K562 (cell line): ENCODE results near the gene CNTRL. TPM values are rescaled to one million over a fixed set of nuclear protein-coding genes. Genes with fewer than 3 reads are reported as not detected.

ENCODE experiments used
- ATAC-seq: fragments of 200-7000 bp; cut with Tn5 transposase; 3 replicates; pipeline ENCODE4 v1.9.1; 2020; ENCODE audit warnings: moderate library complexity
- BruUV-seq: library from RNA; stranded (reverse); fragments of 400-500 nt; replicated peaks from 2 replicates; lab custom pipeline; 2021; lab: Mats Ljungman, UMichigan
- CTCF ChIA-PET: fragments of 300-600 bp; formaldehyde crosslinking; extraction: SDS; loops from one replicate; lab custom pipeline; 2021; ENCODE audit warnings: low intra/inter-chr PET ratio; lab: Yijun Ruan, JAX
- POLR2A ChIA-PET: fragments of 300-600, 350-650 bp; sonication (Branson Sonifier 250); formaldehyde crosslinking; extraction: SDS; loops from one replicate; lab custom pipeline; 2021; ENCODE audit warnings: antibody characterized with exemption, inconsistent platforms; lab: Yijun Ruan, JAX
- DNase-seq, 4 experiments: peaks; one replicate each; pipeline versions ENCODE4 v3.0.0 to v3.0.0-alpha.2; 2011 to 2018; ENCODE audit warnings: low spot score in 3 of 4, mixed read lengths in 3 of 4; ENCODE audit errors: extremely low read depth in 1 of 4
- FAIRE-seq: peaks from 2 replicates; lab custom pipeline; 2011; peaks lifted over from hg19 to GRCh38; lab: Jason Lieb, UNC
- H2AFZ ChIP-seq: 2 replicates; pipeline ENCODE4 v1.6.0; 2011; ENCODE audit warnings: low read depth, low read length, control low read depth, inconsistent platforms
- H3K27ac ChIP-seq: fragments of 200-600 bp; 3 replicates; pipeline ENCODE4 v1.8.0; 2011; ENCODE audit warnings: low read depth, mild to moderate bottlenecking, control low read depth, inconsistent platforms, low read length, moderate library complexity, mixed read lengths; ENCODE audit errors: extremely low read depth
- H3K27me3 ChIP-seq, 2 experiments: fragments of 300-600 bp in 1 of 2; 2 replicates in 1 of 2; 3 replicates in 1 of 2; pipeline versions ENCODE4 v1.6.0 to v1.8.0; 2011; ENCODE audit warnings: inconsistent platforms in 2 of 2, low read length in 2 of 2, mild to moderate bottlenecking in 1 of 2, mixed read lengths in 1 of 2, moderate library complexity in 1 of 2; ENCODE audit not compliant: control insufficient read depth in 2 of 2, insufficient read depth in 2 of 2
- H3K36me3 ChIP-seq: fragments of 300-600 bp; 3 replicates; pipeline ENCODE4 v1.8.0; 2011; ENCODE audit warnings: mild to moderate bottlenecking, low read length, inconsistent platforms; ENCODE audit not compliant: control insufficient read depth, insufficient read depth
- H3K4me1 ChIP-seq, 2 experiments: fragments of 200-600 bp in 1 of 2; replicated peaks in 1 of 2; 2 replicates in 1 of 2; 3 replicates in 1 of 2; pipeline versions ENCODE4 v1.5.1 to v1.8.0; 2011; ENCODE audit warnings: inconsistent platforms in 2 of 2, low read length in 2 of 2, mild to moderate bottlenecking in 1 of 2, mixed read lengths in 1 of 2, moderate library complexity in 1 of 2; ENCODE audit not compliant: control insufficient read depth in 2 of 2, insufficient read depth in 2 of 2
- H3K4me2 ChIP-seq: 2 replicates; pipeline ENCODE4 v1.6.1; 2011; ENCODE audit warnings: low read length, control low read depth, inconsistent platforms, mixed read lengths; ENCODE audit not compliant: insufficient read depth
- H3K4me3 ChIP-seq: fragments of 200-600 bp; sonication (generic), shearing (Covaris generic); 2 replicates; pipeline ENCODE4 v1.5.1; 2016; ENCODE audit warnings: control low read depth, inconsistent platforms
- H3K79me2 ChIP-seq: fragments of 200-600 bp; 3 replicates; pipeline ENCODE4 v1.8.0; 2011; ENCODE audit warnings: low read length, inconsistent platforms; ENCODE audit not compliant: control insufficient read depth, insufficient read depth
- H3K9ac ChIP-seq, 2 experiments: 2 replicates each; pipeline versions ENCODE4 v1.6.0 to v1.6.1; 2011; ENCODE audit warnings: low read depth in 2 of 2, low read length in 2 of 2, control low read depth in 1 of 2, inconsistent platforms in 1 of 2, mild to moderate bottlenecking in 1 of 2, mixed read lengths in 1 of 2; ENCODE audit not compliant: insufficient read depth in 1 of 2
- H3K9me1 ChIP-seq: one replicate; pipeline ENCODE4 v1.6.0; 2011; ENCODE audit warnings: inconsistent platforms, mild to moderate bottlenecking, low read length, moderate library complexity; ENCODE audit not compliant: control insufficient read depth, insufficient read depth
- H3K9me3 ChIP-seq: replicated peaks from 2 replicates; pipeline ENCODE4 v1.5.1; 2011; ENCODE audit warnings: low read depth, low read length, inconsistent platforms; ENCODE audit not compliant: control insufficient read depth, insufficient read depth
- H4K20me1 ChIP-seq: replicated peaks from 2 replicates; pipeline ENCODE4 v1.6.1; 2011; ENCODE audit warnings: low read length, inconsistent platforms, mixed read lengths; ENCODE audit not compliant: control insufficient read depth, insufficient read depth
- CHCHD3 ChIP-seq: fragments of 250-450 bp; sonication (Bioruptor Pico); IDR thresholded peaks from 2 replicates; pipeline ENCODE4 v2.1.2; 2022; ENCODE audit warnings: mild to moderate bottlenecking
- IFI16 ChIP-seq: fragments of 250-450 bp; sonication (Bioruptor Pico); IDR thresholded peaks from 2 replicates; pipeline ENCODE4 v2.1.2; 2022; ENCODE audit warnings: mild to moderate bottlenecking, inconsistent platforms
- MYBL2 ChIP-seq, 2 experiments: fragments of 450-650 bp in 1 of 2; sonication (generic) in 1 of 2; formaldehyde crosslinking in 1 of 2; IDR thresholded peaks; 2 replicates each; pipeline versions ENCODE4 v1.6.1 to v1.8.1; 2017 to 2022; ENCODE audit warnings: borderline replicate concordance in 1 of 2, inconsistent platforms in 1 of 2, low read depth in 1 of 2, mild to moderate bottlenecking in 1 of 2, missing genetic modification reagents in 1 of 2, moderate library complexity in 1 of 2
- PML ChIP-seq: IDR thresholded peaks from 2 replicates; pipeline ENCODE4 v1.6.1; 2012; ENCODE audit warnings: low read length, inconsistent platforms
- POLR2G ChIP-seq: fragments of 200-400 bp; formaldehyde crosslinking; IDR thresholded peaks from 2 replicates; pipeline ENCODE4 v1.6.1; 2017; ENCODE audit warnings: low read depth, mild to moderate bottlenecking, antibody characterized with exemption, low read length, moderate library complexity
- POLR2H ChIP-seq: IDR thresholded peaks from 2 replicates; pipeline ENCODE4 v1.6.1; 2016; ENCODE audit warnings: missing genetic modification characterization, low read depth, mild to moderate bottlenecking, control low read depth, missing compliant biosample characterization, moderate library complexity
- PRMT5 ChIP-seq: sonication (generic); formaldehyde crosslinking; IDR thresholded peaks from 2 replicates; pipeline ENCODE4 v1.5.0; 2020; ENCODE audit warnings: missing genetic modification reagents
- SPI1 ChIP-seq: IDR thresholded peaks from 2 replicates; pipeline ENCODE4 v1.6.1; 2011; ENCODE audit warnings: low read depth, low read length, control low read depth, borderline replicate concordance
- ZFP36 ChIP-seq: fragments of 150-350 bp; IDR thresholded peaks from 2 replicates; pipeline ENCODE4 v1.6.1; 2018; ENCODE audit warnings: low read length, low read depth; ENCODE audit not compliant: partially characterized antibody
- ZNF23 ChIP-seq: fragments of 250-450 bp; sonication (Bioruptor Pico); IDR thresholded peaks from 2 replicates; pipeline ENCODE4 v1.4.0; 2020; ENCODE audit warnings: mild to moderate bottlenecking
- ZNF436 ChIP-seq: fragments of 250-450, 450-650 bp; sonication (Bioruptor Pico); formaldehyde crosslinking; IDR thresholded peaks from 2 replicates; pipeline ENCODE4 v1.7.0; 2020; ENCODE audit warnings: mild to moderate bottlenecking
- WGBS: fragments of 100-300 bp; shearing (Covaris generic); methylation state at CpG from one replicate; pipeline ENCODE4 v1.1.6; 2016; ENCODE audit warnings: low coverage, mixed read lengths; ENCODE audit not compliant: insufficient coverage; ENCODE audit errors: missing lambda C conversion rate; 5-methylcytosine and 5-hydroxymethylcytosine counted together
- in situ Hi-C: fragments of 300-500 bp; cut with MboI; formaldehyde crosslinking; loops from 4 replicates; pipeline ENCODE4 v1.15.0; 2018; ENCODE audit warnings: inconsistent platforms, mixed read lengths
- intact Hi-C: fragments of 100-400 bp; cut with micrococcal nuclease; formaldehyde crosslinking; loops from 2 replicates; pipeline ENCODE4 v1.14.2; 2022
- polyA plus RNA-seq, 8 experiments: library from polyadenylated mRNA; depleted of rRNA in 4 of 8; stranded (reverse) in 5 of 8; unstranded in 3 of 8; fragments of >200 nt; fragmentation: Nextera tagmentation in 2 of 8; fragmentation: Illumina TruSeq in 1 of 8; extraction: Ambion mirVana in 2 of 8; extraction: Trizol in 1 of 8; gene quantifications; 2 replicates each; pipeline versions ENCODE4 v1.2.1 to v1.2.3, GENCODE V29; 2011 to 2014; ENCODE audit warnings: inconsistent platforms in 1 of 8, missing spikeins in 1 of 8
- total RNA-seq, 7 experiments: library from RNA; depleted of rRNA in 6 of 7; stranded (reverse); fragments of >200 nt in 6 of 7; fragmentation: Illumina TruSeq in 2 of 7; extraction: Trizol in 2 of 7; gene quantifications; 2 replicates each; pipeline versions ENCODE4 v1.2.1 to v1.2.3, GENCODE V29; 2011 to 2021; ENCODE audit warnings: low replicate concordance in 1 of 7
- TF ChIP-seq, protein P1 (sequence below): fragments of 250-450 bp; sonication (Bioruptor Pico); IDR thresholded peaks from 2 replicates; pipeline ENCODE4 v1.8.0; 2022; ENCODE audit warnings: inconsistent platforms, mild to moderate bottlenecking, moderate library complexity, borderline replicate concordance
- TF ChIP-seq, protein P2 (sequence below): fragments of 250-450 bp; sonication (Bioruptor Pico); IDR thresholded peaks from 2 replicates; pipeline ENCODE4 v1.5.0; 2021; ENCODE audit warnings: mild to moderate bottlenecking, borderline replicate concordance

CNTRL gene
- total and polyA plus RNA-seq, 9 of the 15 experiments (the other 6 are each of a cell fraction or from before 2014, with no cell fraction given): 9.2 to 28.9 (median 20.5) TPM

DNA sequence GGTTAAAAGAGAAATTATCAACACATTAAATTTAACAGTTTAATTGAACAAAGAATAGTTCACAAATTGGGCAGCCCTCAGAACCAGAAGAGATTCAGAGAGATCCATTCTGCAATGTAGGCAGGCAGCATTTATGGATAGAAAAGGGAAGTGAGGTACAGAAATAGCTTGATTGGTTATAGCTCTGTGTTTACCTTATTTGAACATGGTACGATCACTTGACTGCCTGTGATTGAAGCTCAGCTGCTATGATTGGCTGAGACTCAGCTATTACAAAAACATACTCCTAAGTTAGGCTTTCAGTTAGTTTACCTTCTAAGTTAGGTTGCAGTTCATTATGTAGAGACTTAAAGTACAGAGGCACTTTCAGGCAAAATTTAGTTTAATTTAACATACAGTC is 7.3 kb downstream of the CNTRL start:
- intact Hi-C loops: no loop called here
- H3K36me3 ChIP-seq: peaks cover 29% of the 10 kb centered on the region
- POLR2A ChIA-PET: interaction anchor here (0.6 to 0.7 kb wide), 2 partner anchors 104 to 130 kb away, joined by 3 read pairs; no protein-coding TSS in a partner anchor
- 0 out of 2 replicates have a peak, but pooled peaks have one; percentile 15 for TF ChIP-seq SPI1
- TF ChIP-seq, protein P1, sequence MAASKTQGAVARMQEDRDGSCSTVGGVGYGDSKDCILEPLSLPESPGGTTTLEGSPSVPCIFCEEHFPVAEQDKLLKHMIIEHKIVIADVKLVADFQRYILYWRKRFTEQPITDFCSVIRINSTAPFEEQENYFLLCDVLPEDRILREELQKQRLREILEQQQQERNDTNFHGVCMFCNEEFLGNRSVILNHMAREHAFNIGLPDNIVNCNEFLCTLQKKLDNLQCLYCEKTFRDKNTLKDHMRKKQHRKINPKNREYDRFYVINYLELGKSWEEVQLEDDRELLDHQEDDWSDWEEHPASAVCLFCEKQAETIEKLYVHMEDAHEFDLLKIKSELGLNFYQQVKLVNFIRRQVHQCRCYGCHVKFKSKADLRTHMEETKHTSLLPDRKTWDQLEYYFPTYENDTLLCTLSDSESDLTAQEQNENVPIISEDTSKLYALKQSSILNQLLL (CRISPR knock-in tag): no peak
- TF ChIP-seq, all 486 proteins: peak for 1
- DNase-seq (no peak), FAIRE-seq (peak; percentile 37), ATAC-seq (no peak)
- H3K27me3 ChIP-seq: no peaks in the 10 kb centered on the region
- H3K9me1 ChIP-seq: no peaks in the 10 kb centered on the region
- no peak overlapping the region for H2AFZ ChIP-seq
- no peak overlapping the region for H3K4me2 ChIP-seq
- 71% methylated on average over 1 of the region's 1 CpG for WGBS
- H3K27ac ChIP-seq: no peak overlapping the region
- no TSS peak for BruUV-seq
- CTCF ChIA-PET: no interaction called here
- H3K4me3 ChIP-seq: no peak overlapping the region
- no peaks in the 10 kb centered on the region for H3K79me2 ChIP-seq
- in situ Hi-C loops: no loop called here
- no peak overlapping the region for H3K9ac ChIP-seq
- H3K9me3 ChIP-seq: no peaks in the 10 kb centered on the region
- no peaks in the 10 kb centered on the region for H4K20me1 ChIP-seq
- no peaks in the 10 kb centered on the region for H3K4me1 ChIP-seq

DNA sequence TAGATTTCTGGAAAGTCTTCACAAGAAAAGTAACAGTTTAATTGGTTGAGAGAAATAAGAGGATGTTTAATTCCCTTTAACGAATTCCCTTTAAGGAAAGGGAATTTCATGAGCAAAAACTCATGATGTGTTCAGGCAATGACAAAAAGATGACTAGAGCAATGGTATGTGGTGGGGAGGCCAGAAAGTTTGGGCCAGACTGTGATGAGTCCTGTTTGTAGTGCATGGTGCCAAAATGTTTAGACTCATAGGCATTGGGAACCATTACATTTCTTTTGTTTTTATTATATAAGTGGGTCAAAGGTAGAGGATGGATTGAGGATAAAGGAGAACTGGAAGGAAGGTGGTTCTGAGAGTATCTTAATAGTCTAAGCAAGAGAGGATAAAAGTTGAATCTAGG is 10.9 kb downstream of the CNTRL start:
- no peak for DNase-seq
- peaks cover 3% of the 10 kb centered on the region; the same call in 1 of the 2 replicates for H3K9me3 ChIP-seq
- no peaks in the 10 kb centered on the region for H4K20me1 ChIP-seq
- H3K9me1 ChIP-seq: no peaks in the 10 kb centered on the region
- intact Hi-C loops: no loop called here
- no peak overlapping the region for H3K9ac ChIP-seq
- H3K4me2 ChIP-seq: no peak overlapping the region
- no peak for FAIRE-seq
- no peaks in the 10 kb centered on the region for H3K79me2 ChIP-seq
- ChIA-PET POLR2A (no interaction called here), CTCF (no interaction called here)
- H3K36me3 ChIP-seq: peaks cover 46% of the 10 kb centered on the region
- in situ Hi-C loops: no loop called here
- no peak overlapping the region for H2AFZ ChIP-seq
- no peak overlapping the region for H3K27ac ChIP-seq
- no peak for ATAC-seq
- 11% methylated on average over 1 of the region's 1 CpG for WGBS
- H3K4me1 ChIP-seq: no peaks in the 10 kb centered on the region
- no TSS peak for BruUV-seq
- no peaks in the 10 kb centered on the region for H3K27me3 ChIP-seq
- H3K4me3 ChIP-seq: no peak overlapping the region
- TF ChIP-seq ZNF436 (CRISPR knock-in tag): no peak
- no peak for TF ChIP-seq PML
- TF ChIP-seq ZNF23 (CRISPR knock-in tag): no peak
- no peak for TF ChIP-seq ZFP36
- TF ChIP-seq PRMT5 (CRISPR knock-in tag): no peak
- TF ChIP-seq, protein P2, sequence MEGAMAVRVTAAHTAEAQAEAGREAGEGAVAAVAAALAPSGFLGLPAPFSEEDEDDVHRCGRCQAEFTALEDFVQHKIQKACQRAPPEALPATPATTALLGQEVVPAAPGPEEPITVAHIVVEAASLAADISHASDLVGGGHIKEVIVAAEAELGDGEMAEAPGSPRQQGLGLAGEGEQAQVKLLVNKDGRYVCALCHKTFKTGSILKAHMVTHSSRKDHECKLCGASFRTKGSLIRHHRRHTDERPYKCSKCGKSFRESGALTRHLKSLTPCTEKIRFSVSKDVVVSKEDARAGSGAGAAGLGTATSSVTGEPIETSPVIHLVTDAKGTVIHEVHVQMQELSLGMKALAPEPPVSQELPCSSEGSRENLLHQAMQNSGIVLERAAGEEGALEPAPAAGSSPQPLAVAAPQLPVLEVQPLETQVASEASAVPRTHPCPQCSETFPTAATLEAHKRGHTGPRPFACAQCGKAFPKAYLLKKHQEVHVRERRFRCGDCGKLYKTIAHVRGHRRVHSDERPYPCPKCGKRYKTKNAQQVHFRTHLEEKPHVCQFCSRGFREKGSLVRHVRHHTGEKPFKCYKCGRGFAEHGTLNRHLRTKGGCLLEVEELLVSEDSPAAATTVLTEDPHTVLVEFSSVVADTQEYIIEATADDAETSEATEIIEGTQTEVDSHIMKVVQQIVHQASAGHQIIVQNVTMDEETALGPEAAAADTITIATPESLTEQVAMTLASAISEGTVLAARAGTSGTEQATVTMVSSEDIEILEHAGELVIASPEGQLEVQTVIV: no peak
- TF ChIP-seq CHCHD3 (CRISPR knock-in tag): no peak
- no peak for TF ChIP-seq MYBL2 (IDR thresholded peaks at IDR 0.05; ENCODE audit: low read depth)
- TF ChIP-seq MYBL2 (CRISPR knock-in tag; IDR thresholded peaks at IDR 0.05; ENCODE audit: borderline replicate concordance): no peak
- TF ChIP-seq IFI16 (CRISPR knock-in tag): no peak
- no peak for TF ChIP-seq POLR2H
- no peak for TF ChIP-seq POLR2G
